ENCODE results near the gene GSTCD. TPM values are rescaled to one million over a fixed set of nuclear protein-coding genes. Genes with fewer than 3 reads are reported as not detected.

GSTCD gene
- total and polyA plus RNA-seq, 9 of the 15 experiments (the other 6 are each of a cell fraction or from before 2014, with no cell fraction given): 4.5 to 36.3 (median 16.0) TPM

DNA sequence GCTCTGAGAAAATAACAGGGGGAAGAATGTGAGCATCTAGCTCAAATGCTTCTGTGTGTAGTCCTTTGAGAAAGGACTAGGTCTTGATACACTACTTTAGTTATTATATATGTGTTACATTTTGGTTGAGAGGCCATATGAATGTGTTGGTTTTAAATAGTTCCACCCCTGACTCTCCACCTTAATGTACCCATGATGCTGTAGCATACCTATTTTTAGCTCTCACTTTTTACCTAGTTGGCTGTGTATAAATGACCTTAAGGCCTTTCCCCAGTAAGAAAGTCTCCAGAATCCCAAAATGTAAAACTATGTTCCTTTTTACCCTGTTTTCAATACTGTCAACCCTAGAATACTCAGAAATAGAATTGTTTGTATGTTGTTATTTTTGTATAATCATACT lies 166.6 kb downstream of the GSTCD start (continued):
- TF ChIP-seq ARID3A (IDR thresholded peaks at IDR 0.05; ENCODE audit: borderline replicate concordance, low read depth, low read length): no peak

GRCh38 chr4:105878668-105879067 lies 170.1 kb downstream of the GSTCD start:
- WGBS (ENCODE audit: insufficient coverage, low coverage, missing lambda C conversion rate): 0% methylated on average over 1 of the region's 2 CpGs
- TF ChIP-seq ZNF140 (CRISPR knock-in tag; IDR thresholded peaks at IDR 0.05): no peak
- TF ChIP-seq KLF1 (tag; IDR thresholded peaks at IDR 0.05): no peak
- no peak for TF ChIP-seq XRCC5 (IDR thresholded peaks at IDR 0.05; ENCODE audit: low read depth, low read length)
- no peak for TF ChIP-seq FOXM1 (IDR thresholded peaks at IDR 0.05; ENCODE audit: low read depth)
- no peak for TF ChIP-seq FOXM1 (CRISPR knock-in tag; IDR thresholded peaks at IDR 0.05; ENCODE audit: low read depth)
- no peak for TF ChIP-seq SRSF3 (IDR thresholded peaks at IDR 0.05; ENCODE audit: insufficient read depth, low read length)
- no peak for TF ChIP-seq KLF6 (CRISPR knock-in tag; IDR thresholded peaks at IDR 0.05; ENCODE audit: borderline replicate concordance)
- no peak for TF ChIP-seq PTRF (tag; IDR thresholded peaks at IDR 0.05)
- TF ChIP-seq DMBX1 (CRISPR knock-in tag; IDR thresholded peaks at IDR 0.05; ENCODE audit: borderline replicate concordance): no peak
- TF ChIP-seq ZNF583 (CRISPR knock-in tag; IDR thresholded peaks at IDR 0.05): no peak
- TF ChIP-seq, protein P1, sequence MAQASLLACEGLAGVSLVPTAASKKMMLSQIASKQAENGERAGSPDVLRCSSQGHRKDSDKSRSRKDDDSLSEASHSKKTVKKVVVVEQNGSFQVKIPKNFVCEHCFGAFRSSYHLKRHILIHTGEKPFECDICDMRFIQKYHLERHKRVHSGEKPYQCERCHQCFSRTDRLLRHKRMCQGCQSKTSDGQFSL (CRISPR knock-in tag; IDR thresholded peaks at IDR 0.05): no peak
- TF ChIP-seq, protein P1 (tag; IDR thresholded peaks at IDR 0.05): no peak
- TF ChIP-seq KHSRP (IDR thresholded peaks at IDR 0.05): no peak
- TF ChIP-seq, protein P2, sequence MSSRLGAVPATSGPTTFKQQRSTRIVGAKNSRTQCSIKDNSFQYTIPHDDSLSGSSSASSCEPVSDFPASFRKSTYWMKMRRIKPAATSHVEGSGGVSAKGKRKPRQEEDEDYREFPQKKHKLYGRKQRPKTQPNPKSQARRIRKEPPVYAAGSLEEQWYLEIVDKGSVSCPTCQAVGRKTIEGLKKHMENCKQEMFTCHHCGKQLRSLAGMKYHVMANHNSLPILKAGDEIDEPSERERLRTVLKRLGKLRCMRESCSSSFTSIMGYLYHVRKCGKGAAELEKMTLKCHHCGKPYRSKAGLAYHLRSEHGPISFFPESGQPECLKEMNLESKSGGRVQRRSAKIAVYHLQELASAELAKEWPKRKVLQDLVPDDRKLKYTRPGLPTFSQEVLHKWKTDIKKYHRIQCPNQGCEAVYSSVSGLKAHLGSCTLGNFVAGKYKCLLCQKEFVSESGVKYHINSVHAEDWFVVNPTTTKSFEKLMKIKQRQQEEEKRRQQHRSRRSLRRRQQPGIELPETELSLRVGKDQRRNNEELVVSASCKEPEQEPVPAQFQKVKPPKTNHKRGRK (tag; IDR thresholded peaks at IDR 0.05): no peak

More at GRCh38 chr4:105878668-105879067, 170.1 kb downstream of the GSTCD start:
- intact Hi-C loops (cut with micrococcal nuclease): no loop called here
- H3K27me3 ChIP-seq (ENCODE audit: control insufficient read depth in 2 of 2, insufficient read depth in 2 of 2, low read length in 2 of 2): no peaks in the 10 kb centered on the region
- no peaks in the 10 kb centered on the region for H3K79me2 ChIP-seq (ENCODE audit: control insufficient read depth, insufficient read depth, low read length)
- H3K4me3 ChIP-seq: no peak overlapping the region
- FAIRE-seq: no peak
- H3K36me3 ChIP-seq (ENCODE audit: control insufficient read depth, insufficient read depth, low read length): no peaks in the 10 kb centered on the region
- DNase-seq (ENCODE audit: extremely low read depth in 1 of 4, low spot score in 3 of 4): no peak
- H2AFZ ChIP-seq (ENCODE audit: low read depth, low read length): no peak overlapping the region
- H3K9me1 ChIP-seq (ENCODE audit: control insufficient read depth, insufficient read depth, low read length): no peaks in the 10 kb centered on the region
- no peak overlapping the region for H3K27ac ChIP-seq (ENCODE audit: extremely low read depth, low read depth, low read length)
- no peak overlapping the region for H3K4me2 ChIP-seq (ENCODE audit: insufficient read depth, low read length)
- H3K9ac ChIP-seq (ENCODE audit: insufficient read depth in 1 of 2, low read depth in 2 of 2, low read length in 2 of 2): no peak overlapping the region
- H3K4me1 ChIP-seq (replicated peaks in 1 of 2; ENCODE audit: control insufficient read depth in 2 of 2, insufficient read depth in 2 of 2, low read length in 2 of 2): no peaks in the 10 kb centered on the region
- ChIA-PET CTCF (ENCODE audit: low intra/inter-chr PET ratio) (no interaction called here), POLR2A (no interaction called here)
- no TSS peak for BruUV-seq (replicated peaks)
- in situ Hi-C loops (cut with MboI): no loop called here
- no peak for ATAC-seq
- H3K9me3 ChIP-seq (replicated peaks; ENCODE audit: control insufficient read depth, insufficient read depth, low read depth, low read length): no peaks in the 10 kb centered on the region
- no peaks in the 10 kb centered on the region for H4K20me1 ChIP-seq (replicated peaks; ENCODE audit: control insufficient read depth, insufficient read depth, low read length)
